Nephron (organoid): ENCODE results near the gene NIFK.

ENCODE experiments used
- H3K27ac Mint-ChIP-seq, 3 experiments: 2 replicates each; pipeline ENCODE4 v1.8.0; 2020; ENCODE audit warnings: mixed read lengths in 3 of 3, mild to moderate bottlenecking in 2 of 3, moderate library complexity in 1 of 3
- H3K27me3 Mint-ChIP-seq: 2 replicates; pipeline ENCODE4 v1.8.0; 2021; ENCODE audit warnings: low read depth, mild to moderate bottlenecking, moderate library complexity, mixed read lengths
- H3K36me3 Mint-ChIP-seq: 2 replicates; pipeline ENCODE4 v1.8.0; 2020; ENCODE audit warnings: low read depth, mixed read lengths
- H3K4me1 Mint-ChIP-seq: 2 replicates; pipeline ENCODE4 v1.8.0; 2020; ENCODE audit warnings: mixed read lengths
- H3K4me3 Mint-ChIP-seq, 3 experiments: 2 replicates each; pipeline ENCODE4 v1.8.0; 2020; ENCODE audit warnings: mild to moderate bottlenecking in 3 of 3, mixed read lengths in 3 of 3, moderate library complexity in 2 of 3
- H3K9me3 Mint-ChIP-seq: 2 replicates; pipeline ENCODE4 v1.8.0; 2020; ENCODE audit warnings: mixed read lengths
- CTCF ChIP-seq, 3 experiments: fragments of 200-600 bp; sonication (generic); IDR thresholded peaks; one replicate each; pipeline ENCODE4 v1.5.0; 2021; ENCODE audit warnings: antibody characterized with exemption in 3 of 3; ENCODE audit not compliant: unreplicated experiment in 3 of 3

Gene NIFK

GRCh38 chr2:121688820-121689219, 47.9 kb downstream of the NIFK start:
- Mint-ChIP-seq H3K36me3 (peaks cover 6% of the 10 kb centered on the region), H3K4me3 (no peak overlapping the region), H3K9me3 (peaks cover 6% of the 10 kb centered on the region), H3K27me3 (no peaks in the 10 kb centered on the region), H3K27ac (no peak overlapping the region), H3K4me1 (peaks cover 7% of the 10 kb centered on the region)
- no peak for TF ChIP-seq CTCF (IDR thresholded peaks at IDR 0.05; ENCODE audit: unreplicated experiment in 3 of 3)

- H3K4me1 Mint-ChIP-seq = peaks cover 12% of the 10 kb centered on the region
- H3K27ac Mint-ChIP-seq = no peak overlapping the region
- H3K36me3 Mint-ChIP-seq = peaks cover 13% of the 10 kb centered on the region
- no peaks in the 10 kb centered on the region for H3K27me3 Mint-ChIP-seq
- H3K9me3 Mint-ChIP-seq = peaks cover 15% of the 10 kb centered on the region
- no peak overlapping the region for H3K4me3 Mint-ChIP-seq
- no peak for TF ChIP-seq CTCF (IDR thresholded peaks at IDR 0.05; ENCODE audit: unreplicated experiment in 3 of 3)
These were observed 49.8 kb downstream of the NIFK start for GRCh38 chr2:121686902-121687301.

- Mint-ChIP-seq H3K4me3 (no peak overlapping the region), H3K36me3 (peaks cover 13% of the 10 kb centered on the region), H3K4me1 (peaks cover 12% of the 10 kb centered on the region), H3K27ac (no peak overlapping the region), H3K9me3 (peaks cover 19% of the 10 kb centered on the region), H3K27me3 (no peaks in the 10 kb centered on the region)
- TF ChIP-seq CTCF (IDR thresholded peaks at IDR 0.05; ENCODE audit: unreplicated experiment in 3 of 3) = no peak
These were observed 50.5 kb downstream of the NIFK start for GRCh38 chr2:121686218-121686617.

- H3K36me3 Mint-ChIP-seq = peaks cover 13% of the 10 kb centered on the region
- peaks cover 8% of the 10 kb centered on the region for H3K4me1 Mint-ChIP-seq
- no peak for TF ChIP-seq CTCF (IDR thresholded peaks at IDR 0.05; ENCODE audit: unreplicated experiment in 3 of 3)
- peaks cover 35% of the 10 kb centered on the region for H3K9me3 Mint-ChIP-seq
- no peaks in the 10 kb centered on the region for H3K27me3 Mint-ChIP-seq
- H3K4me3 Mint-ChIP-seq = peak overlapping the region; percentile 73 to 84 (median 82)
- H3K27ac Mint-ChIP-seq = peak overlapping the region; percentile 7 to 79 (median 77)
These were observed 54.0 kb downstream of the NIFK start for GRCh38 chr2:121682396-121683298.

DNA sequence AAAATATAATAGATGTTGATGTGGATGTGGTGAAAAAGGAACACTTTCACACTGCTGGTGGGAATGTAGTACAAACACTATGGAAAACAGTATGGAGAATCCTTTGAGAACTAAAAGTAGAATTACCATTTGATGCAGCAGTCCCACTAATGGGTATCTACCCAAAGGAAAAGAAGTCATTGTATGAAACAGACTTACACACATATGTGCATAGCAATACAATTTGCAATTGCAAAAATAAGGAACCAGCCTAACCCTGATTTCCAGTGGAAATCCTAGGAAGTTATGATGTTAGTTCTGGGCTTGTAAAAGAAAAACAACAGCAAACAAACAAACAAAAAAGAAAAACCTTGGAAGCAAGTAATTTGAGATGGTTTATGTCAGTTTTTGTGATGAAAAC, 58.8 kb downstream of the NIFK start:
- peaks cover 10% of the 10 kb centered on the region for H3K36me3 Mint-ChIP-seq

More for the DNA sequence above, 58.8 kb downstream of the NIFK start:
- Mint-ChIP-seq H3K4me3 (no peak overlapping the region), H3K27ac (no peak overlapping the region), H3K27me3 (no peaks in the 10 kb centered on the region), H3K9me3 (peaks cover 60% of the 10 kb centered on the region), H3K4me1 (peaks cover under 1% of the 10 kb centered on the region)
- TF ChIP-seq CTCF (IDR thresholded peaks at IDR 0.05; ENCODE audit: unreplicated experiment in 3 of 3) = no peak
